Tibial nerve (tissue), 4 donors: ENCODE data around the gene AUTS2.

Source experiments
- EP300 ChIP-seq, 2 donors: sonication (generic); formaldehyde crosslinking; IDR thresholded peaks; one replicate each; pipeline ENCODE4 v1.6.1; 2017; ENCODE audit warnings: antibody characterized with exemption in 2 of 2, mild to moderate bottlenecking in 1 of 2
- TF ChIP-seq, protein P1 (sequence below), 5 experiments: fragments of 200-600 bp in 3 of 5; fragments of 450-650 bp in 2 of 5; sonication (generic) in 3 of 5; IDR thresholded peaks; one replicate each; pipeline ENCODE4 v1.5.1; 2016 to 2019; ENCODE audit warnings: antibody characterized with exemption in 5 of 5, mild to moderate bottlenecking in 3 of 5, moderate library complexity in 2 of 5

DNA sequence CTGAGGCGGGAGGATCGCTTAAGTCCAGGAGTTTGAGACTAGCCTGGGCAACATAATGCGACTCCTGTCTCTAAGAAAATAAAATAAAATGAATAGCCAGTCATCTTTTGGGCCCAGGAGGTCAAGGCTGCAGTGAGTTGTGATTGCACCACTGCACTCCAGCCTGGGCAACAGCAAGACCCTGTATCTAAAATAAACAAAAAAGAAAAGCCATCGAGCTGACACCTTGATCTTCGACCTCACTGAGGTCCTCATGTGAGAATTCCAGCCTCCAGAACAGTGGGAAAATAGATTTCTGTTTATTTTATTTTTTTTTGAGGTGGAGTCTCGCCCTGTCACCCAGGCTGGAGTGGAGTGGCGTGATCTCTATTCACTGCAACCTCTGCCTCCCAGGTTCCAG, 1232.2 kb downstream of the AUTS2 start:
- no peak for TF ChIP-seq EP300 (IDR thresholded peaks at IDR 0.05)
- TF ChIP-seq, protein P1, sequence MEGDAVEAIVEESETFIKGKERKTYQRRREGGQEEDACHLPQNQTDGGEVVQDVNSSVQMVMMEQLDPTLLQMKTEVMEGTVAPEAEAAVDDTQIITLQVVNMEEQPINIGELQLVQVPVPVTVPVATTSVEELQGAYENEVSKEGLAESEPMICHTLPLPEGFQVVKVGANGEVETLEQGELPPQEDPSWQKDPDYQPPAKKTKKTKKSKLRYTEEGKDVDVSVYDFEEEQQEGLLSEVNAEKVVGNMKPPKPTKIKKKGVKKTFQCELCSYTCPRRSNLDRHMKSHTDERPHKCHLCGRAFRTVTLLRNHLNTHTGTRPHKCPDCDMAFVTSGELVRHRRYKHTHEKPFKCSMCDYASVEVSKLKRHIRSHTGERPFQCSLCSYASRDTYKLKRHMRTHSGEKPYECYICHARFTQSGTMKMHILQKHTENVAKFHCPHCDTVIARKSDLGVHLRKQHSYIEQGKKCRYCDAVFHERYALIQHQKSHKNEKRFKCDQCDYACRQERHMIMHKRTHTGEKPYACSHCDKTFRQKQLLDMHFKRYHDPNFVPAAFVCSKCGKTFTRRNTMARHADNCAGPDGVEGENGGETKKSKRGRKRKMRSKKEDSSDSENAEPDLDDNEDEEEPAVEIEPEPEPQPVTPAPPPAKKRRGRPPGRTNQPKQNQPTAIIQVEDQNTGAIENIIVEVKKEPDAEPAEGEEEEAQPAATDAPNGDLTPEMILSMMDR (IDR thresholded peaks at IDR 0.05): no peak
